Measurements from ENCODE around the gene SPATA6. TPM values are rescaled to one million over a fixed set of nuclear protein-coding genes. Genes with fewer than 3 reads are reported as not detected.
"Not testable (repeated sequence)": the region's sequence is repeated elsewhere in the genome, so short reads cannot be mapped to it uniquely, and the experiment has no call there.

SPATA6 gene
- not detected for polyA plus RNA-seq (2012; ENCODE audit: missing spikeins)

DNA sequence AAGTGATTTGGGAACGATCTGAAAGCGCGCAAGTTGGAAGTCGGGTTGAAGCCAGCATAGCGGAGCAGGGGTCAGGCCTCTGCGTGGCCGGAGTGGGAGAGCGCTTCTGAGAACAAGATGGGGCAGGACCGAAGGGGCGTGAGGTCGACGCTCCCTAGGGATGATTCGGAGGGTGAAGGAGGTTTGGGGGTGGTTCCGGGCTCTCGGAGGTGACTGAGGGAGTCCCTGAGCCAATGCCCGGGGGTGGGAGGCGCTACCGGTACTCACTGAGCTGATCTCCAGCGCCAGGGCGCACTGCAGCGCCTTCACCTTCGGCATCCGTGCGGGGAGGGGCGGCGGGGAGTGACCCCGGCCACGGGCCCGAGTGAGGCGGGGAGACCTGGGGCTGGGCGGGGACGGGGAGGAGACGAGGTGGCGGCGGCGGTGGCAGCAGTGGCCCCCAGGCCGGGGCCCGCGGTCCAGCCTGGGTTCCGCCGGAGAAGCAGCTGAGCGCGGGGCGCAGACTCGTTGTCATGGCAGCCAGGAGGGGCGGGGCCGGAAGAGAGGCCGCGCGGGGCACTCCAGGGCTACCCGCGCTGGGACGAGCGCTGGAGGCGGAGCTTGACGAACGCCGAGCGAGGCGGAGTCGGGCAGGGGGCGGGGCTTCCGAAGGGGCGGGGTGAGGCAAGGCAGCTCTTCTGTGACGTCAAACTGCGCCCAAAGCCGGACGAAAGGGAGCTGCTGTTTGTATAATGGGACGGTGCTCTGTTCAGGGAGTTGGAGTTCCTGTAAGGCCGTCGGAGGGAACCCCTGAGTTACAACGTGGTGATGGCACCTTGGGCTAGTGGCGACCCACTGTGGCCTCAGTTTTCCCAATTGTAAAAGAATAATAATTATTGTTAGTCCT, at the start of gene SPATA6:
SPATA6 (minus strand) TSS at position 514 of the 886 bp plus-strand sequence; CDS start at position 318, 196 bp downstream.
- DNase-seq (ENCODE audit: insufficient read length) (peak; percentile 85), FAIRE-seq (peak; percentile 50)
- TF ChIP-seq TAF1 (IDR thresholded peaks at IDR 0.05; ENCODE audit: borderline replicate concordance, low read depth, low read length) (no peak), POLR2A (IDR thresholded peaks at IDR 0.05; ENCODE audit: low read depth, low read length) (no peak), POLR2AphosphoS5 (IDR thresholded peaks at IDR 0.05; ENCODE audit: low read depth, low read length) (no peak)

DNA sequence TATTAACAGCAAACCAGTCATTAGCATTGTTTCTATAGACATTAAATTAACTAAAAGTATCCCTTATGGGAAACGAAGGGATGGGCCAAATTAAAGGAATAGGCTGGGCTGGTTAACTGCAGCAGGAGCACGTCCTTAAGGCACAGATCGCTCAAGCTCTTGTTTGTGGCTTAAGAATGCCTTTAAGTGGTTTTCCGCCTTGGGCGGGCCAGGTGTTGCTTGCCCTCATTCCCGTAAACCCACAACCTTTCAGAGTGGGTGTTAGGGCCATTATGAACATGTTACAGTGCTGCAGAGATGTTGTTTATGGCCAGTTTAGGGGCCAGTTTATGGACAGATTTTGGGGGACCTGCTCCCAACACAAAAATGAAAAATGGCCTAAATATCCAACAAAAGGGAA, 47.9 kb upstream of the SPATA6 start:
- FAIRE-seq; DNase-seq (ENCODE audit: insufficient read length): not testable (repeated sequence)

DNA sequence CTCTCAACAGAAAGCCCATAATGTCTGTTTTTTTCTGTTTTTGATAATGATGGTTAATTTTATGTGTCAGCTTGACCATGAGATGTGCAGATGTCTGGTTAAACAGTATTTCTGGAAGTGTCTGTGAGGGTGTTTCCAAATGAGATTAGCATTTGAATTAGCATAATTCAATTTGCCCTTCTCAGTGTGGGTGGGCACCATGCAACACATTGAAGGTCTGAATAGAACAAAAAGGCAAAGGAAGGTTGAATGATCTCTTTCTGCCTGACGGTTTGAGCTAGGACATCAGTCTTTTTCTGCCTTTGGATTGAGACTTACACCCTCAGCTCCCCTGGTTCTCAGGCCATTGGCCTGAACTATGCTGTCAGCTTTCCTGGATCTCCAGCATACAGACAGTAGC, 34.9 kb upstream of the SPATA6 start:
- DNase-seq (ENCODE audit: insufficient read length) (no peak), FAIRE-seq (no peak)
- TF ChIP-seq POLR2A (IDR thresholded peaks at IDR 0.05; ENCODE audit: low read depth, low read length) (no peak), POLR2AphosphoS5 (IDR thresholded peaks at IDR 0.05; ENCODE audit: low read depth, low read length) (no peak), TAF1 (IDR thresholded peaks at IDR 0.05; ENCODE audit: borderline replicate concordance, low read depth, low read length) (no peak)

DNA sequence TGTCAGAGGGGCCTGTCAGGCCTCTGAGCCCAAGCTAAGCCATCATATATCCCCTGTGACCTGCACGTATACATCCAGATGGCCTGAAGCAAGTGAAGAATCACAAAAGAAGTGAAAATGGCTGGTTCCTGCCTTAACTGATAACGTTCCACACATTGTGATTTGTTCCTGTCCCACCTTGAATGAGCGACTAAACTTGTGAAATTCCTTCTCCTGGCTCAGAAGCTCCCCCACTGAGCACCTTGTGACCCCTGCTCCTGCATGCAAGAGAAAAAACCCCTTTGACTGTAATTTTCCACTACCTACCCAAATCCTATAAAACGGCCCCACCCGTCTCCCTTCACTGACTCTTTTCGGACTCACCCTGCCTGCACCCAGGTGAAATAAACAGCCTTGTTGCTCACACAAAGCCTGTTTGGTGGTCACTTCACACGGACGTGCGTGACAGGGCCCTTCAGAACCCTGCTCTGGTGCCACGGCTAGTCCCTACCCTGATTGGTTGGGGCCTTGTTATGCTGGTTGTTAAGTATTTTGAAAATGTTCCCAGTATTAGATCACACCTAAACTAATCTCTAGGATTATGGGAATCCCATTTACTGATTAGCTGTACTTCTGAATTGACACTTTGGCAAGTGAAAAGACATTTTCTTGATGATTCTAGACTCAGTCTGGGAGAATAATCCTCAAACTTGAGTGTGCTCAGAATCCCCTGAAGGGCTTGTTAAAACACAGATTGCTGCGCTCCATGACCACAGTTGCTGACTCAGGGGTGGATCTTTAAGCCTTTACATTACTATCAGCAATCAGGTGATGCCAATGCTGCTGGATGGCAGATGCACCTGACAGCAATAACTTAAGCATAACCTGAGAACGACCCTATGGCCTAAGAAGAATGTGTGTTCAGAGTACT, 28.8 kb upstream of the SPATA6 start:
- FAIRE-seq: no peak

DNA sequence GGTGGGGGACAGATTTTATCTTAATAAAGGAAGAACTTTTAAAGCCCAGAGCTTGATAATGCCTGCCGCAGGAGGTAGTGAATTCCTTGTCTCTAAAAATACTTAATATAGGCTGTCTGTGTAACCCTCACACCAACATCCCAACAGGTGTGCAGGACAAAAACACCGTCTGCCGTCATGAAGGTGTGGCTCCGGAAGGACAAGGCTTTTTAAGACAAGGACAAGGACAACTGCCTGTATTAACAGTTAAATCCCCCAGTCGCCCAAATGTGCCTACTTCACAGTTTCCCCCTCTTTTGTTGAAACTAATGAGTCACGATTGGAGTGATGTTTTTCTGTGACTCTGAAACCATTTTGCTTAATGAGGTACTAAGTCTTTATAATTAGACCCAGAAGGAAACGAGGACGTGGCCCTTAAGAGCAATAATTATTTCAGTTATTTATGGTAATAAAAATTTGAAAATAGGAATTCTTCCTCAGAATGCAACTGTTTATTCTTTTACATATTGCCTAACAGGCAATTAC, 27.3 kb upstream of the SPATA6 start:
- DNase-seq (ENCODE audit: insufficient read length) (no peak), FAIRE-seq (no peak)
- no peak for TF ChIP-seq POLR2AphosphoS5 (IDR thresholded peaks at IDR 0.05; ENCODE audit: low read depth, low read length)

More for the DNA sequence above, 28.8 kb upstream of the SPATA6 start:
- TF ChIP-seq POLR2A (IDR thresholded peaks at IDR 0.05; ENCODE audit: low read depth, low read length) (no peak), POLR2AphosphoS5 (IDR thresholded peaks at IDR 0.05; ENCODE audit: low read depth, low read length) (no peak), TAF1 (IDR thresholded peaks at IDR 0.05; ENCODE audit: borderline replicate concordance, low read depth, low read length) (no peak)
- no peak for DNase-seq (ENCODE audit: insufficient read length)

DNA sequence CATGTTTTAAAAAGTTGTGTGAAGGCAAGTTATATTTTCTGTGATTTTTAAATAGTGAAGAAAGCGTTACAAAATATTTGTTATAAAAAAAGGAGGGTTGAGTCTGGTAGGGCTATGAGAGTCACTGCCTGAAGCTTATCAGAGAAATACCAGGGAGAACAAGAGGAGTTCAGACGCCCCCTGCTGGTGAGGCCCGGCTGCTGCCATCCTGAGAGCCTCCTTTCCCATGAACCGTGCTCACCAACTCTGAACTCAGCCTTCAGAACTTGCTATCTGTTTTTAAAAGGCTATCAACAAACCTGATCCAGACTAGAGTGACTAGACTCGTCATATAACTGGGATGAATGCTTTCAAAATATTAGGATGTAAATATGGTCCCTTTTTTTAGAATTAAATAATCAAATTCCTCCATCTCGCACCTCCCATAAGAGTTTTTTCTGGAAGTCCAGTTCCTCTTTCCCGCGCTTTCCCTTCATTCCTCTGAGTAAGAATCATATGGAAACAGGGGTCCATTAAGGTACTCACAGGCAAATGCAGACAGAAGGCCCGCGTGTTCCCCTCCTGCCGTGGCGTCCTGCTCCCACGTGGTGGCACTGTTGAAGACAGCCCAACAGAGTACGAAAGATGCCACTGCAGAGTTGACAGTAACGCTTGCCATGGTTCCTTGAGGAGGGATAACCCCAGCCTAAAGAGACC, 26.2 kb upstream of the SPATA6 start:
- no peak for TF ChIP-seq POLR2AphosphoS5 (IDR thresholded peaks at IDR 0.05; ENCODE audit: low read depth, low read length)
- TF ChIP-seq TAF1 (IDR thresholded peaks at IDR 0.05; ENCODE audit: borderline replicate concordance, low read depth, low read length): no peak
- no peak for TF ChIP-seq POLR2A (IDR thresholded peaks at IDR 0.05; ENCODE audit: low read depth, low read length)
- peak; percentile 15 for DNase-seq (ENCODE audit: insufficient read length)
- peak; percentile 5 for FAIRE-seq

DNA sequence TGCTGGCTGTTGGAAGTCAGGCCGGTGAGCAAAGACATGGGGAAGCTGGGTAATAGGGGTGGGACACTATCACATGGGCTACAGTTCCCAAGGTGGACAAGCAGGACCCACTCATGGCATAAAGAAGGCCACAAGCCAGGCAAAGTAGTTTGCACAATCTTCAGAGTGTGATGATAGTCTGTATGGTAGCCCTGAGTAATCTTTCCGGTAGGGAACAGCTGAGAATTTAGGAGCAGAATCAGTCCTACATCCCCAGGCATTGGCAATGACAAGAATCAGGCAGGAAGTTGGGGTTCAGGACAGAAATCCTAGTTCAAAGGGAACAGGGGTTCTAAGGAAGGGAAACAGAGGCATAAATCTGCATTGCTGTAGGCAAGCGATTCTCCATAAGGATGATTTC, 23.9 kb upstream of the SPATA6 start:
- DNase-seq (ENCODE audit: insufficient read length) (no peak), FAIRE-seq (no peak)
- TF ChIP-seq POLR2A (IDR thresholded peaks at IDR 0.05; ENCODE audit: low read depth, low read length) (no peak), POLR2AphosphoS5 (IDR thresholded peaks at IDR 0.05; ENCODE audit: low read depth, low read length) (no peak), TAF1 (IDR thresholded peaks at IDR 0.05; ENCODE audit: borderline replicate concordance, low read depth, low read length) (no peak)

DNA sequence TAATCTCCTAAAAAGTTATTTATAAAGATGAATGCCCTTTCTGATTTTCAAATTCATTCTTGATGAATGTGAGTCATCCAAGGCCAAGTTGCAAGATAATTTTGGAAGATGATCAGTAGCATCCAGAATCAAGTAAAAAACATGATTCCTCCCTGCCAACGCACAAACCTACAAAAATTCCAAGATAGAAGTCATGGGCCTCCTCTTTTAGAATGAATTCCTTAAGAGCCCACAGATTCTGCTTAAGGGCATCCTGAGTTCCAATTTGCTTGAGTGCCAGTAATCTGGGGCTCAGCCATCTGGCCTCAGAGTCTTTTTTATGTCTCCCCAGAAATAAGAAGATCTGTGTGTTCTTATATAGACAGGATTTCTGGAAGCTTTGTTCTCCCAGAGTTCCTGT, 23.2 kb upstream of the SPATA6 start:
- no peak for TF ChIP-seq POLR2AphosphoS5 (IDR thresholded peaks at IDR 0.05; ENCODE audit: low read depth, low read length)
- DNase-seq (ENCODE audit: insufficient read length) (no peak), FAIRE-seq (no peak)

DNA sequence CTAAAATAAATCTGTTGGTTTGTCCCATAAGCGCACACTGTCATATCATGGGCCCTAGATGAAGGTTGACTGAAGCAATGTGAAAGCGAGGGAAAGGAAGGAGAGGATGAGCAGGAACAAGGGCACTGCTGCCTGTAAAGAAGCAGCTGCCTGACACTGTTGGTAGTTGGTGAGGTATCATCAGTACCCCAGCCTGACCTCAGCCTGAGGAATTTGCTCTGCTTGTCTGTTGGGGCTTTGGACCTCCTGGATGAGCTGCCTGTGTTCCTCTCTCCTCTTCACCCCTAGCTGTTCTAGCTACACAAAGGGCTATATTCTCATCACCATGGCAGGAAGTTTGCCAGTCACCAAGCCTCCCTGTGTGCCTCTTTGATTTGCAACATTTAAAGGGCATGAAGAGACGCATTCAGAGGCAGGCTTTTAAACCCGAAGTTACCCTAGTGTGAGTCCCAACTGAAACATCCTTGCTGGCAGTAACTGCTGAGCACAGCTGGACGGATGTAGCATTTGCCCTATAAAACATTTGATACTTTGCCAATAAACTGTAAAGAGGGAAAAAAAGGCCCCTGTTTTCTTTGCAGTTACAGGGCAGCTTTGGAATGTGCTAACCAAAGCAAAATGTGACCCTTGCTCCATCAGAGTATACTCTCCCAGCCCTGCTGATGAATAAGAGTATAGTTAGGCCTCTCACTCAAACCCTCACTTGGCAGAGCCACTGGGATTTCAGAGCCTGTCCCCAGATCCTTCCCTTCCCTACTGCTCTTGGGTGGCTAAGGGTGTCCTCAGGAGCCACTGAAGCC, 22.2 kb upstream of the SPATA6 start:
- no peak for FAIRE-seq
- no peak for DNase-seq (ENCODE audit: insufficient read length)
- no peak for TF ChIP-seq TAF1 (IDR thresholded peaks at IDR 0.05; ENCODE audit: borderline replicate concordance, low read depth, low read length)
- no peak for TF ChIP-seq POLR2AphosphoS5 (IDR thresholded peaks at IDR 0.05; ENCODE audit: low read depth, low read length)
- no peak for TF ChIP-seq POLR2A (IDR thresholded peaks at IDR 0.05; ENCODE audit: low read depth, low read length)

DNA sequence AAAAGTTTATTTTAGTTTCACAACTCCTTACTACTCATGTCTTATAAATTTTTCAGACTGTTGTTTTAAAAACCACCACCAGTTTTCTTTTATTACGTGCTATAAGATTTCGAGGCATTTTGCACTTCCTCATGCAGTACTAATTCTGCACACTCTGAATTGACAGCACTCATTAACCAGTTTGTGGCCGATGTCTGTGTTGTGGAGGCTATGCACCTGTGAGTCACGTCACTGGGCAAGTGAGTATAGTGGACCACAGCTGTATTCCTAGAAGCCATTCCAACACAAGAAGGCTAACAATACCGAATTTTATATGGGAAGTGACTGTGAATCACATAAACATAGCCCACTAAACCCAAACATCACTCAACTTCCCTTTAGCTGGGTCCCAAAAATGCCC, 21.0 kb upstream of the SPATA6 start:
- FAIRE-seq: no peak
- DNase-seq (ENCODE audit: insufficient read length): no peak
- TF ChIP-seq POLR2AphosphoS5 (IDR thresholded peaks at IDR 0.05; ENCODE audit: low read depth, low read length): no peak
- no peak for TF ChIP-seq TAF1 (IDR thresholded peaks at IDR 0.05; ENCODE audit: borderline replicate concordance, low read depth, low read length)
- TF ChIP-seq POLR2A (IDR thresholded peaks at IDR 0.05; ENCODE audit: low read depth, low read length): no peak

DNA sequence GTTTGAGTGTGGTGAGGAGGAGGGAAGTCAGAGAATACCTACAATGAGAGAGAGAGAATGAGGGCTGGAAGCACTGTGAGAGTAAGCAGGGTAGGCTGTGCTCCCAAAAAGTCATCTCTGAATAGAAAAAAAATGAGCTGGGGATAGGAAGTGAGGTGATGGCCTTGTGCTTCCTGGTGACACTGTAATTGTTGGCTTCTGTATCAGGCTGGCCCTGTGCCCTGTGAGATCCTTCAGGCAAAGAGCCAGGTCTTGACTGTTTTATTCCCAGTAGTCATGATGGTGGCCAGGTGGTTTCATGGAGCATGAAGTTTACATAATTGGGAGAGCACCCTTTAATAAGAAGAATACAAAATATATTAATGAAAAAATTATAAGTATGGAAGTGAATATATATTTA, 20.4 kb upstream of the SPATA6 start:
- no peak for TF ChIP-seq TAF1 (IDR thresholded peaks at IDR 0.05; ENCODE audit: borderline replicate concordance, low read depth, low read length)
- TF ChIP-seq POLR2AphosphoS5 (IDR thresholded peaks at IDR 0.05; ENCODE audit: low read depth, low read length): no peak
- no peak for TF ChIP-seq POLR2A (IDR thresholded peaks at IDR 0.05; ENCODE audit: low read depth, low read length)
- FAIRE-seq: no peak
- no peak for DNase-seq (ENCODE audit: insufficient read length)
